SKM-1 treated with dmso at 0.1 percent for 144 hours (cell line): ENCODE data around the gene TEK.

Experiments used
- DNase-seq: peaks from one replicate; lab custom pipeline; 2025; ENCODE audit not compliant: unreplicated experiment; lab: John Stamatoyannopoulos, UW

Gene TEK

GRCh38 chr9:27176971-27177370, 67.9 kb downstream of the TEK start:
- DNase-seq = no peak

- no peak for DNase-seq
These were observed 70.3 kb downstream of the TEK start for GRCh38 chr9:27179245-27179865.

- DNase-seq = no peak
These were observed 72.4 kb downstream of the TEK start for GRCh38 chr9:27181381-27181780.

GRCh38 chr9:27182421-27182820, 73.4 kb downstream of the TEK start:
- no peak for DNase-seq

GRCh38 chr9:27183131-27183530, 74.1 kb downstream of the TEK start:
- no peak for DNase-seq

GRCh38 chr9:27183701-27184100, 74.7 kb downstream of the TEK start:
- DNase-seq = no peak

- peak; percentile 41 for DNase-seq
These were observed 75.7 kb downstream of the TEK start for GRCh38 chr9:27184556-27185351.

GRCh38 chr9:27188426-27188825, 79.4 kb downstream of the TEK start:
- DNase-seq = no peak

GRCh38 chr9:27189426-27189825, 80.4 kb downstream of the TEK start:
- no peak for DNase-seq

GRCh38 chr9:27192291-27192960, 83.4 kb downstream of the TEK start:
- DNase-seq = no peak

GRCh38 chr9:27193886-27194285, 84.9 kb downstream of the TEK start:
- no peak for DNase-seq

- DNase-seq = peak; percentile 22
These were observed 85.5 kb downstream of the TEK start for GRCh38 chr9:27194401-27195091.

GRCh38 chr9:27195191-27195590, 86.2 kb downstream of the TEK start:
- no peak for DNase-seq

- DNase-seq = no peak
These were observed 87.4 kb downstream of the TEK start for GRCh38 chr9:27196383-27196782.

GRCh38 chr9:27198190-27198589, 89.2 kb downstream of the TEK start:
- no peak for DNase-seq

GRCh38 chr9:27202056-27202455, 93.0 kb downstream of the TEK start:
- no peak for DNase-seq

GRCh38 chr9:27203783-27204182, 94.8 kb downstream of the TEK start:
- no peak for DNase-seq

GRCh38 chr9:27204578-27204977, 95.6 kb downstream of the TEK start:
- no peak for DNase-seq

- DNase-seq = no peak
These were observed 96.2 kb downstream of the TEK start for GRCh38 chr9:27205198-27205597.

- DNase-seq = no peak
These were observed 97.0 kb downstream of the TEK start for GRCh38 chr9:27206041-27206440.

GRCh38 chr9:27209034-27209433, 100.0 kb downstream of the TEK start:
- no peak for DNase-seq

GRCh38 chr9:27210588-27210987, 101.6 kb downstream of the TEK start:
- no peak for DNase-seq
